Lower lobe of right lung (tissue), 2 donors: ENCODE measurements around the gene SLC7A4. TPM values are rescaled to one million over a fixed set of nuclear protein-coding genes. Genes with fewer than 3 reads are reported as not detected.

Source experiments
- ATAC-seq, 2 donors: fragments of 200-7000 bp; cut with Tn5 transposase; one replicate each; pipeline ENCODE4 v1.9.1; 2020 to 2022; ENCODE audit warnings: mild to moderate bottlenecking in 2 of 2, moderate library complexity in 2 of 2
- DNase-seq: peaks from one replicate; pipeline ENCODE4 v3.0.0-alpha.2; 2020
- H3K27ac ChIP-seq: fragments of 200-600 bp; one replicate; pipeline ENCODE4 v1.8.0; 2022
- H3K27me3 ChIP-seq: fragments of 200-600 bp; one replicate; pipeline ENCODE4 v1.8.0; 2022; ENCODE audit warnings: low read depth
- H3K36me3 ChIP-seq: fragments of 200-600 bp; one replicate; pipeline ENCODE4 v1.8.0; 2022; ENCODE audit warnings: mild to moderate bottlenecking
- H3K4me1 ChIP-seq: fragments of 200-600 bp; one replicate; pipeline ENCODE4 v1.8.0; 2022
- H3K4me3 ChIP-seq: fragments of 200-600 bp; one replicate; pipeline ENCODE4 v1.8.0; 2022; ENCODE audit warnings: mild to moderate bottlenecking
- H3K9me3 ChIP-seq: fragments of 200-600 bp; one replicate; pipeline ENCODE4 v1.8.0; 2022
- CTCF ChIP-seq: fragments of 200-600 bp; IDR thresholded peaks from one replicate; pipeline ENCODE4 v1.8.0; 2022; ENCODE audit warnings: antibody characterized with exemption, mild to moderate bottlenecking
- intact Hi-C: fragments of 100-400 bp; cut with DNase I; formaldehyde crosslinking; loops from one replicate; pipeline ENCODE4 v1.11.0; 2022
- total RNA-seq: library from RNA; stranded (reverse); fragmentation: NEBNext Ultra II Directional; extraction: Animal tissue kit (Norgen Biotek cat#: 25700); gene quantifications from one replicate; pipeline ENCODE4 v1.2.1, GENCODE V29; 2021
- donor health status: DM: no; HTN: yes; CAD: no; lungs with severe emphysema.

The SLC7A4 gene
- total RNA-seq, 1 donor from 2014 or later, result 0.47 TPM

GRCh38 chr22:21000207-21000986 lies 32.0 kb downstream of the SLC7A4 start:
- no peak for ATAC-seq
- Histone ChIP-seq H3K27ac (peak overlapping the region; percentile 99), H3K27me3 (no peaks in the 10 kb centered on the region), H3K36me3 (peaks cover 52% of the 10 kb centered on the region), H3K4me3 (peak overlapping the region; percentile 90), H3K9me3 (no peaks in the 10 kb centered on the region), H3K4me1 (peaks cover 34% of the 10 kb centered on the region)
- DNase-seq, result no peak
- intact Hi-C loops, result no loop called here
- TF ChIP-seq CTCF, result no peak

DNA sequence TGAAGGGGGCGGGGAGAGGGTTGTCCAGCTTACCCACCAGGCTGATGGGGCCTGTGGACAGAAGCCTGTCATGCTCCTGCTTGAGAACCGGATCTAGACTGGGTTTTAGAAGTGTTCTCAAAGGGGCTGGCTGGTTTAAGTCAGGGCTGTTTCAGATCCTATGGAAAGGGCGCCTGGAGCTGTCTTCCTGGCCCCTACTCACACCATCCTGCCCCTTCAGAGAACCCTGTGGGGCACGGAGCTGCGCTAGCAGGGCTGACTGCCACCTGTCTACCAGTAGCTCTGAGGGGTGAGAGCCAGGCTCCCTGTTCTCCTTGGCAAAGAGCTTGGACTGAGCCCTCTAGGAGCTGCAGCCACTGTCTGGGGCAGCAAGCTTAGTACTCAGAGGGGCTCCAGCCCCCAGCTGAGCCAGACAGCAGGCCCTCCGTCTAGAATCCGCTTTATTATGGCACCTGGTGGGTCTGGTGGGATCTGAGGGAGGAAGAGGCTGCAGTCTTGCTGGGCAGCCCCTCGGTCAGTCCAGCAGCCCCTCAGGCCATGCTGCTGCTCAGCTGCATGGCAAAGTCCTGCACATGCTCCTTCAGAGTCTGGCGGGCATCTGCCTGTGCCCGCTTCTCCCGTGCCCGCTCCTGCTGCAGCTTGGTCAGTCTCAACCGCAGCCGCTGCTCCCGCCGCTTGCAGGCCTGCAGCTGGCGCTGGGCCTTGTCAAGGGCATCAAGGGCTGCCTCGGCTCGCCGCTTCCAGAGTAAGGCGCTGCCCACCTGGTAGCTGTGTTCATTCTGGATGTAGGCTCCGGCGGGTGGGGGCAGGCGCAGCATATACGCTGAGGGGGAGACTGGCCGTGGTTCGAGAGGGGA lies 32.8 kb downstream of the SLC7A4 start:
- H3K9me3 ChIP-seq, result no peaks in the 10 kb centered on the region
- peaks cover 34% of the 10 kb centered on the region for H3K4me1 ChIP-seq
- H3K27me3 ChIP-seq, result no peaks in the 10 kb centered on the region
- ATAC-seq (no peak), DNase-seq (no peak)
- TF ChIP-seq CTCF, result no peak
- peaks cover 60% of the 10 kb centered on the region for H3K36me3 ChIP-seq
- H3K4me3 ChIP-seq, result peak overlapping the region; percentile 90
- H3K27ac ChIP-seq, result no peak overlapping the region
- intact Hi-C loops, result no loop called here

DNA sequence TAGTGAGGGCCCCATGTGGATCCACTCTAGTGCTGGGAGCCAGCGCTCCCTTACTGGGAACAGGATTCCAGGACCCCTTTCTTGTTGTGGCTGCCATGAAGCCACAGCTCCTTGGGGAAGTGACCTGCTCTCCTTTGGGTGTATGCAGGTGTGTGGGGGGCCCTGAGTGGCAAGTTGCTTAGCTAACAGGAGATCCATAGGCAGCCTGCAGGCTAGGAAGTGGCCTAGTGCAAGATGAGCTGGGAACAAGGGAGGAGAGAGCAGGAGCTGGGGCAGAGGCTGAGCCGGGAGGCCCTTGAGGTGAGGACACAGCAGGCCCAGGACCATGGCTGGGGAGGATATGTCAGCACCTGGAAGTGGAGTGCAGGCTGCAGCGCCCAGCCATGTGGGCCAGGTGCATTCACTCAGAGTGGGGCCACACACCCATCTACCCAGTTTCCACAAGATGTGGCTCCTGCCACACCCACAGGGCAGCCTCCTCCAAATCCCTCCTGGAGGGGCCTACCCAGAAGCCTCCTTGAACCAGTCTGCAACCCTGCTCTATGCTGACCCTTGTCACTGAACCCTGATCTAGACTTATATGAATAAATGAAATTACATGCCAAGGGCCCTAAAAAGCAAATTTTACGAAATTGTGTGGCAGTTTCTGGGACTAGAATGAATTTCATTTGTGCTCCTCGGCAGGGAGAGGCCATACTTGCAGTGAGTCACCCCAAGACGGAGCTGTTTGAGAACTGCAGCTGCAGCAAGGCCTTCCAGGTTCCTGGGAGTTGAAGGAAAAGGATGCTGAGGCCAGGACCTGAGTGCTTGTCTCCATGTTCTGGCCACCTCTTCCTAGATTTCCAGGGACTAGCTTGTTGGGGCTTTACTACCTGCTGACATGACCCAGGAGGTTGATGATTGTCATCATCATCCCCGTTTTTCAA lies 33.7 kb downstream of the SLC7A4 start:
- DNase-seq (no peak), ATAC-seq (no peak)
- Histone ChIP-seq H3K4me1 (peaks cover 30% of the 10 kb centered on the region), H3K27ac (no peak overlapping the region), H3K9me3 (no peaks in the 10 kb centered on the region), H3K27me3 (no peaks in the 10 kb centered on the region), H3K4me3 (no peak overlapping the region), H3K36me3 (peaks cover 69% of the 10 kb centered on the region)
- intact Hi-C loops, result no loop called here
- TF ChIP-seq CTCF, result no peak

DNA sequence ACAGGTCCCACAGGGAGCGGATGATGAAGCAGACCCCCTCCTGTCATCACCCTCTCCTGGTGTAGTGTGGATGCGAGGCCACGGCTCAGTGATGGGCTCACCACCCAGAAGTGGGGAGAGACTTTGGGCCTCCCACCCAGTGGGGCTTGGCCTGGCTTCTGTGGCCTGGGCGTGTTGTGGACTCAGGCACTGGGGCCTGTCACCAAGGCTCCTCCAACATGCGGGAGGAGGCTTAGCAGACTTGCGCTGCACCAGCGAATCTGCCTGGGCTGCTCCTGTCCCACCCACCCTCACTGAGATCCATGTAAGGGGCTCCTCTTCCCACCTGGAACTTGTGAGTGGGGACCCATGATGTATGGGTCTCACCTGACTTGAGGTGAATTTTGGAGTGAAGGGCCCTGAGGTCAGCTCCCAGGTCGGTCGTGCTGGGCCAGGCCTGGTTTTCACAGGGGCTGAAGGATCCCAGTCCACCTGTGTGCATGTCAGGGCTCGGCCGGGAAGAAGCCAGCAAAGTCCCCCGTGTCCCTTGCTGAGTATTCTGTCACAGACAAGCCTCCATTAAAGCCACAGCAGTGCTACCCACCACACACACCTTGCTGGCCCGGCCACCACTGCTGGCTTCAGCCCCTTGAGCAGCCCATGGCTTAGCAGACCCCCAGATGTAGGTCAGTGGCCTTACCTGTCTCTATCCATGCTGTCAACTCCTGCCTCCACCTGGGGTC lies 34.7 kb downstream of the SLC7A4 start:
- Histone ChIP-seq H3K27me3 (no peaks in the 10 kb centered on the region), H3K36me3 (peaks cover 79% of the 10 kb centered on the region), H3K27ac (no peak overlapping the region), H3K9me3 (no peaks in the 10 kb centered on the region), H3K4me1 (peaks cover 21% of the 10 kb centered on the region), H3K4me3 (no peak overlapping the region)
- no peak for ATAC-seq
- intact Hi-C loops, result no loop called here
- DNase-seq, result no peak
- TF ChIP-seq CTCF, result no peak
